GM19239 (cell line): ENCODE results near the gene FUCA1.
"Not testable (repeated sequence)": the region's sequence is repeated elsewhere in the genome, so short reads cannot be mapped to it uniquely, and the experiment has no call there.

Experiments
- DNase-seq: peaks from one replicate; pipeline ENCODE4 v3.0.0; 2011; ENCODE audit warnings: low spot score; ENCODE audit not compliant: insufficient read length
- FAIRE-seq: peaks from 2 replicates; lab custom pipeline; 2011; peaks lifted over from hg19 to GRCh38; lab: Jason Lieb, UNC

Gene FUCA1

DNA sequence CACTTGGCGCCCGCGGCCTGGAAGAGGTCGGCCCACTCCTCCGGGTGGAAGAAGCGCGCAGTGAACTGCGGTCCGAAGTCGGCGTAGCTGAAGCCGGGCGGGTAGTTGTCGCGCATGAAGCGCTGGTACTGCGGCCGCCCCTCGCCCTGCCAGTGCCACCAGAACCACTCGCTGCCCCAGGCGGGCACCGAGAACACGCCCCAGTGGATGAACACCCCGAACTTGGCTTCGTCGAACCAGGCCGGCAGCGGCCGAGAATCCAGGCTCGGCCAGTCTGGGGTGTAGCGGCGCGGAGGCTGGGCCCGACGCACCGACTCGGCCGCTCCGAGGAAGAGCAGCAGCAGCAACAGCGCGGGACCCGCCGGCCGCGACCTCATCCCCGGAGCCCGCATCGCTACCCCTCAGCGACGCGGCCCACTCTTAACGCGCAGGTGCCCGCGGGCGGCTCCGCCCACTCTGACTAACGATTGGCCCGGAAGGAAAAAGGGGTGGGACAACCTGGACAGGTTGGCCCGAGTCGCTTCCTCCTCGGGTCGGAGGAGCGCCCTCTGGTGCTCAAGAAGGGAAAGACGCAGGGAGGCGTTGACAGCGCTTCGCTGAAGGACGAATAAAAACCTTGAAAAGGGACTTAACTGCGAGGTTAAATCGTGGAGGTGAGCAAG lies at the start of gene FUCA1:
TSS of gene FUCA1 (minus strand) at position 396 of the 662 bp plus-strand sequence. CDS start at position 392, 4 bp downstream.
- DNase-seq (peak; percentile 98), FAIRE-seq (peak; percentile 80)

DNA sequence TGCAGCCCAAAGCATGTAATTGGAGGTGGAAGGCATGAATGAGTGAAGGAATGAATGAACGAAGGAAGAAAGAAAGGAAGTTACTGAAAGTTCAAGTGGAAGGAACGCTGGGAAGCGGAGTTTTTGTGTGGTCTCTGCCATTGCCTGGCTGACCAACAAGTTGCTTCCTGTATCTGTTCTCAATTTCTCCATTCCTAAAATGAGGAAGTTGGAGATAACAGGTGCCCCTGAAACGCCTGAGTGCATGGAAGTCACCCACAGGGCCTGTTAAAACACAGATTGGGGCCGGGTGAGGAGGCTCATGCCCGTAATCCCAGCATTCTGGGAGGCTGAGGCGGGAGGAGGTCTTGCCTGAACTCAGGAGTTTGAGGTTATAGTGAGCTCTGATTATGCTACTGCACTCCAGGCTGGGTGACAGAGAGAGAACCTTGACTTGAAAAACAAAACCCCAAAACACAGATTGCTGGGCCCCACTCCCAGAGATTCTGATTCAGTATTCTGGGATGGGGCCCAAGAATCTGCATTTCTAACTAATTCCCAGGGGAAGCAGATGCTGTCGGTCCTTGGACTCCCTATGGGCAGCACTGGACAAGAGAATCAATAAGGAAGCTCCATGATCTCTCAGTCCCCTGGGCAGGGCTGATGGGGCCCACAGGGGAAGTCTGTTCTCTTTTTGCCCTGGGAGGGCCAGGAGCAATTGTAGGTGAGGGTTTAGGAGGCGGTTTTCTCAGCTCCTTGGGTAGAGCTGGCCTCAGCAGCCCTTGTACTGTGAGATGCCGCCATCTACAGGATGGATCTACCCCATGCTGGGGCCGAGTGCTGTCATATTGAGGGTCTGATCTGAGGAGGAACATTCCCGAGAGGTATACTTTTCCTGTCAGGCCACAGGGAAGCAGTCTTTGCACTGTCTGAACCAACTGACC lies 48.4 kb upstream of the FUCA1 start:
- FAIRE-seq: peak; percentile 94
- peak; percentile 65 for DNase-seq

DNA sequence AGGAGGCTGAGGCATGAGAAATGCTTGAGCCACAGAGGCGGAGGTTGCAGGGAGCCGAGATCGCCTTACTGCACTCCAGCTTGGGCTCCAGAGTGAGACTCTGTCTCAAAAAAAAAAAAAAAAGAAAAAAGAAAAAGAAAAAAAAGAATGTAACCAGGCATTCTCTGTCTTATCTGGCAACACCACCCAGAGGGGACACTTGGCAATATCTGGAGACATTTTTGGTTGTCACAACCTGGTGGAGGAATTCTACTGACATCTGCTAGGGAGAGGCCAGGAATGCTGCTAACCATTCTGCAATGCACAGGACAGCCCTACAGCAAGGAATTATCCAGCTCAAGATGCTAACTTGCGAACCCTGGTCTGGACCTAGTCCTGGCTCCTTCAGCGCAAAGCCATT lies 47.4 kb upstream of the FUCA1 start:
- DNase-seq (no peak), FAIRE-seq (no peak)

DNA sequence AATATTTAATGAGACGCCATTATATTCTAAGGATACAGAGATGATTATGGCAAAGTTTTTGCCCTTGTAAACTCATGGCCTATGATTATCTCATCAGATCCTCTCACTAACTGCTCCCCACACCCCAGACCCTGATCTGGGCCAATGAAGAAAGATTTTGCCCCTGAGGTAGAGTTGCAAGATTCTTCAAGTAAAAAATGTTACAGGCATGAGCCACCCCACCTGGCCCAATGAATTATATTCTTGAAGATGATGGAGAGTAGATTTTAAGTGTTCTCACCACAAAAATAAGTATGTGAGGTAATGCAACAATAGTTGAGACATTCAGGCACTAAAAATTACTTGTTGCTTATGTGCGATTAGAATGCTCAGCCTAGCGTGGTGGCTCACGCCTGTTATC lies 46.8 kb upstream of the FUCA1 start:
- DNase-seq: no peak
- FAIRE-seq: no peak

DNA sequence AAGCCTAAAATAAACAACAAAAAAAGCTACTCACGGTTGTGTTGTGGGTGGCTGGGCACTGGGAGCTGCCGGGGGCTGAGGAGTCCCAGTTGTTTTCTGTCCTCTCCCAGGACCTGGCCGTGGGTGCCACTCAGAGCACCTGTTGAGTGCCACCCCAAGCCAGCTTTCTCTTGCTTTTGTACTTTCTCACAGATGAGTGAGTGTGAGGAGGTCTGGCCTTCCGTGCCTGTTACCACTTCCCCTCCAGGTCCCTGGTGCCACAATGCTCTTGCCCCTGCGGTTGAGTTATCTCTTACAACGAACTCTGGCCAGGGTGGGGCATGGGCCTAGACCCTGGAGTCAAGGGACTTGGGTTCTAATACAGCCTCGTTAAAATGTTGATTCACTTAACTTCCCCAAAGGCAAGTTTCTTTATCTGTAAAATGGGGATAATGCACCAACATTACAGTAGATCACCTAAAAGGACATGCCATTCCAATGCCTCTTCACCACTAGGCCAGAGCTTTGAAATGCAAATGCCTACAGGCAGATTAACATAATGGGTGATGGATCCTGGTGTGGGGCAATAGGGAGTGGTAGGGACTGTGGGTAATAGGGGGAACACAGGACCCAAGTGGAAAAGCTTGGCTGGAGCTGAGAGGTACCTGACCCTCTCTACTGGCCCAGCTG lies 45.3 kb upstream of the FUCA1 start, which contains the start of gene CNR2:
TSS of gene CNR2 (minus strand) at position 151 of the 669 bp plus-strand sequence. CDS start 37,745 bp downstream, outside the sequence.
- peak; percentile 80 for FAIRE-seq
- no peak for DNase-seq

DNA sequence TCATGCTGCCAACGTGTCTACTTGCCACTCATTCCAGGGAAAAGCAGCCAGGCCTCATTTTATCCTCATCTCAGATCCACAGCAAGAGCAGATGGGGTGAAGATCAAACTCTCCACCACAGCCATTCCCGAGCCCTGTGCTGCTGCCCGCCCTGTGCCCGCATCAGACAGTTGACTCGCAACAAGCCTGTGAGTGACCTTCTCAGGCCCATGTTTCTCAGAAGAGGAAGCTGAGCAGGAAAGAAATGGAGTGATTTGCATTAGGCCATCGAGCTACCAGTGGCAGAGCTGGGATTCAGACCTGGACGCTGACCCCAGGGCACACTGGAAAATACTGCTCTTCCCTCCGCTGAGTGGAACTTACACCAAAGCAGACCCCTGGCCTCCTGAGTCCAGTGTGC lies 43.8 kb upstream of the FUCA1 start:
- no peak for FAIRE-seq
- DNase-seq: no peak

DNA sequence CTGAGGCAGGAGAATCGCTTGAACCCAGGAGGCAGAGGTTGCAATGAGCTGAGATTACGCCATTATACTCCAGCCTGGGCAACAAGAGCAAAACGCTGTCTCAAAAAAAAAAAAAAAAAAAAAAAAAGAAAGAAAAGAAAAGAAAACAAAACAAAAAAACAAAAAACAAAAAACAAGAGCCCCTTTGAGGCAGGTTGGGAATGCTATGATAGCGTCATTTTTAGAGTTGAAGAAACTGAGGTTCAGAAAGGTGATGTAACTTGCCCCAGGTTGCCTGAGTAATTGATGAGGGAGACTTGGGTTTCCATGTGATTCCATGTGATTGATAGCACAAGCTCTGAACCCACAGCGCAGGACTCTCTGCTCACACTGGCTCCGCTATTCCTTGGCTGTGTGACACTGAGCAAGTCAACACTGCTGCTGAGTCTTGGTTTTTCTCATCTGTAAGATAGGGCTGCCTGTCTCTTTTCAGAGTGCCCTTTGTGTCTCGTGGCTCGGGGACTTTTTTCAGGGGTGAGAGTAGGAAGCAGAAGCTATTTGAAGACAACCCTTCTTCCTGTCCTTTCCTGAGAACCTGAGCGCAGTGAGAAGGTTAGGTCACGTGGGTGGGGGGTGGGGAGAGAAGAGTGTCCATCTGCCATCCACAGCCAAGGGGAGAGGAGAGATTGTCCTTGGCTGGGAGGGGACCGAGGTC lies 42.6 kb upstream of the FUCA1 start:
- FAIRE-seq: peak; percentile 86
- no peak for DNase-seq

DNA sequence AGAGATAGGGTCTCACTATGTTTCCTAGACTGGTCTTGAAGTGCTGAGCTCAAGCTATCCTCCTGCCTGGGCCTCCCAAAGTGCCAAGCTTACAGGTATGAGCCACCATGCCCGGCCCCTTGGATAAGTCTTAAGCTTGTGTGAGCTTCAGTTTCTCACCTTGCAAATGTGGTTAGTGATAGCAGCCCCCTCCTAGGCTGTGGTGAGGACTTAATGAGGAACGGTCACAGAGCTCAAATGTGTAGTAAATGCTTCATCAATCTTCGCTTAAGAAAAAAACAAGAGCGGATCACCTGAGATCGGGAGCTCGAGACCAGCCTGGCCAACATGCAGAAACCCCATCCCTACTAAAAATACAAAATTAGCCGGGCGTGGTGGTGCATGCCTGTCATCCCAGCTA lies 42.1 kb upstream of the FUCA1 start:
- FAIRE-seq: peak; percentile 56
- no peak for DNase-seq

DNA sequence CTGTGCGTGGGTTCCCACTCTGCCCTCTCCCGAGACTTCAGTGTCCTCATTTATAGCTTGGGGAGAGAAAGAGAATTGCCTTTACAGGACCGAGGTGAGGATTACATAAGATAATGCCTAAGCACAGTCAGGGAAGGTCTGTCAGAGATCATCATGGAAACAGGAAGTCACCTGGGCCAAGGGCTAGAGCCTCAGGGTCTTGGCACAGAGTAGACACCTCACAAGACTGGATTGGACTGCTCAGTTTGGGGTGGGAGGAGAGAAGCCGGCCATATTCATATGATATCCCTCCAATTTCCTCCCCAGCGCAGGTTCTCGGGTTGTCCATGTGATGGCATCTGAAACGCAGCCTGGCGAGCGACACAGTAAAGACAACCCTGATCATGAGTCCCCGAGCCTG lies 41.3 kb upstream of the FUCA1 start:
- FAIRE-seq (no peak), DNase-seq (no peak)

DNA sequence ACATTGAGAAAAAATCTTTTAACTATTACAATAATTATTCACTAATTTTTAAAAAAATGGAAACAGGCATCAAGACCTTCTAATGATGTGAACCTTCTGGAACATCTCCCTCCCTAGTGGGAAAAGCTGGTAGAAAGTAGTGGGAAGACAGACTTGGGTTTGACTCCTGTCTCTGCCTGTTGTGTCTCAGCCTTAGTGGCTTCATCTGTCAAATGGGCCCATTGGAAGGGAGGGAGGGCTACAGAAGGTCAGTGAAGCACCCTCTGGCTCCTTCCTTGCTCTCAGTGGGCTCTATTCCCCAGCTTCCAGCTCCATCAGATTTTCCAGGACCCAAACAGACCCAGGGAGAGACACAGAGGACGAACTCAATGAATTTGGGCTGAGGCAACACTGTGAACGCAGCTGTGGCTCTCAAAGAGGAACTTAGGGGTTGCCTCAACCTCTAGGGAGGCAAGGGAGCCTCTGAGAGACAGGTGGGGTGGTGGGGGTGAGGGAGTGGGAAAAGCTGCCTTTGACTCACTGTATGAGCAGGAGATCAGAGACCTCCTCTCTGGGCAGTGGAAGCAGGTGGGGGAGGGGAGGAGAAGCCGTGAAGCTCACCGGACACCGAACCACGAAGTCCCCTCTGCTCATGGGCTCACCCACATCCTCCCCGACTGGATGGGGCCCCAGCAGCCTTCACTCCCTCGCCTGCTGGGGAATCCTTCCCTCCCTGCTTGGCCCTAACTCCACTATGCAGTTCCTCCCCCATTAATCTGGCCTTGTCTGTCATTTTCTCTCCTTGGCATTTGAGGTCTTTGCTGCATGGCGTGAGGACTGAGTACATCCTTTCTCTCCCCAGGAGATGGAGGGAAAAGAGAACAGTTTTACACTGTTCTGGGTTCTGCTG lies 40.6 kb upstream of the FUCA1 start:
- DNase-seq: no peak
- FAIRE-seq: peak; percentile 93

DNA sequence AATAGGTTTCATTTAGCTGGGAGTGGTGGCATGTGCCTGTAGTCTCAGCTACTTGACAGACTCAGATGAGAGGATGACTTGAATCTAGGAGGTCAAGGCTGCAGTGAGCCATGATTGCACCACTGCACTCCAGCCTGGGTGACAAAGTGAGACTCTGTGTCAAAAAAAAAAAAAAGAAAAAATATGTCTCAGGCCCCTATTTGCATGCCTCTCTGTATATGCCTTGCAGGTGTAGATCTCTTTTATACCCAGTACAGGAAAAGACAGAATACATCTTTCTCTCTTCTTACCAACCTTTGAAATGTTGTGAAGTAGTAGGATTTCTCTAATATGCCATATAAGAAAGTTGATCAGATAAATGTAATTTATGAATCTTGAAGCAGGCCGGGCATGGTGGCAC lies 38.6 kb upstream of the FUCA1 start:
- no peak for DNase-seq
- FAIRE-seq: no peak

DNA sequence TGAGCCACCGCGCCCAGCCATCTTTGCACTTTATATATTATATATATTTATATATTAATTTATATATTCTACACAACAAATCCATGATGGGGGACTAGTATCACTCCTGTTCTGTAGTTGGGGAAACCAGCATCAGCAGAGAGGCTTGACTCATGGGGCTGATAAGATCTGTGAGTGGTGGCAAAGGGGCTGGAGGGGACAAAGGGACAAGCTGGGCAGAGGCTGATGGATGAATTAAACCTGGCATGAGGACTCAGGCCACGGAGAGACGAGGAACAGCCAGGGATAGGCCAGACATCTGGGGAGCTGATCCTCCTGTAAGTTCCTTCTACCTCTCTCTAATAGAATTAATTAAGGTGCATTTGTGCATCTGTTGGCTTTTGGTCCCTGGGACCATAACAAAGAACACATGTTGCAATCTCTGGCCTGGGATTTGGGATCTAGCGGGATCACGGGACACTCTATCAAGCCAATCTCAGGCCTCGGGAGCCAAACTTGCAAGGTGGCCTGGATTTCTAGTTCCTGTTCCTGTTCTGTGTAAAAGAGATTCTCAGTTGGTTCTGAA lies 37.5 kb upstream of the FUCA1 start:
- DNase-seq (no peak), FAIRE-seq (peak; percentile 14)

DNA sequence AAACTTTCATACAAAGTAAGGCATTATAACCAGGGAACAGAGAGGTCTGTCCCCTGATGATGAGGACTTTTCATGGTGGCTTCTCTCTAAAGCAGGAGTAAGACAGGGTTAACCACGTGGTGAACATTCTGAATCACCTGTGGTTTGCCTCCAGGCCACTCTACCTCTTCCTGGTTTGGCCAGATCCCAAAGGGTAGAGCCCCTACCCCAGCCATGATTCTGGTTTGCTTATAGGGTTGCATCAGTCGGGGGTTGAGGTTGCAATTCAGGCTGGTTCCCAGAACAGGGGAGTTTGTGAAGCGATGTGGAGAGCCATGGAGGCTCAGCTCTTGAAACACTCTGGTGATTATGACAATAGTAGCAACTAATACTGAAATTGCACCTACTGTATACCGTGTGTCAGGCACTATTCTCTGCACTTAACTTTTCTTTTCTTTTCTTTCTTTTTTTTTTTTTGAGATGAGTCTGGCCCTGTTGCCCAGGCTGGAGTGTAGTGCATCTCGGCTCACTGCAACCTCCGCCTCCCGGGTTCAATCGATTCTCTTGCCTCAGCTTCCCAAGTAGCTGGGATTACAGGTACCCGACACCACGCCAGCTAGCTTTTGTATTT lies 36.8 kb upstream of the FUCA1 start:
- peak; percentile 72 for FAIRE-seq
- DNase-seq: no peak

DNA sequence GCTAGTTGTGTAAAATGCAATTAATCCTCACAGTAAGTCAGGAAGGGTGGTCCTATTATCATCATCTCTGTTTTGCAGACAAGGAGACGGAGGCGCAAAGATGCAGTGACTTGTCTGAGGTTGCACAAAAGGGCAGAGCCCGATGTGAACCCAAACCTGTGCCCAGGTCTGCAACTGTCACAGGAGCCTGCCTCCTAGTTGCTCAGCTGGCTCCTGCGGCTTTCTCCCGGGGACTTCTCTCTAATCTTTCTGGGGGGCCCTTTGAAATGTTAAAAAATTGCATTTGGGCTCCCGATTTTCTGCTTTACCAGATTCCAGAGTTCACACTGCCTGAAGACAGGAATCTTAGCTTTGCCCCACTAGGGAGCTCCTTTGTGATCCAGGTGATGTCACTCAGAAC lies 35.7 kb upstream of the FUCA1 start:
- no peak for DNase-seq
- FAIRE-seq: no peak

DNA sequence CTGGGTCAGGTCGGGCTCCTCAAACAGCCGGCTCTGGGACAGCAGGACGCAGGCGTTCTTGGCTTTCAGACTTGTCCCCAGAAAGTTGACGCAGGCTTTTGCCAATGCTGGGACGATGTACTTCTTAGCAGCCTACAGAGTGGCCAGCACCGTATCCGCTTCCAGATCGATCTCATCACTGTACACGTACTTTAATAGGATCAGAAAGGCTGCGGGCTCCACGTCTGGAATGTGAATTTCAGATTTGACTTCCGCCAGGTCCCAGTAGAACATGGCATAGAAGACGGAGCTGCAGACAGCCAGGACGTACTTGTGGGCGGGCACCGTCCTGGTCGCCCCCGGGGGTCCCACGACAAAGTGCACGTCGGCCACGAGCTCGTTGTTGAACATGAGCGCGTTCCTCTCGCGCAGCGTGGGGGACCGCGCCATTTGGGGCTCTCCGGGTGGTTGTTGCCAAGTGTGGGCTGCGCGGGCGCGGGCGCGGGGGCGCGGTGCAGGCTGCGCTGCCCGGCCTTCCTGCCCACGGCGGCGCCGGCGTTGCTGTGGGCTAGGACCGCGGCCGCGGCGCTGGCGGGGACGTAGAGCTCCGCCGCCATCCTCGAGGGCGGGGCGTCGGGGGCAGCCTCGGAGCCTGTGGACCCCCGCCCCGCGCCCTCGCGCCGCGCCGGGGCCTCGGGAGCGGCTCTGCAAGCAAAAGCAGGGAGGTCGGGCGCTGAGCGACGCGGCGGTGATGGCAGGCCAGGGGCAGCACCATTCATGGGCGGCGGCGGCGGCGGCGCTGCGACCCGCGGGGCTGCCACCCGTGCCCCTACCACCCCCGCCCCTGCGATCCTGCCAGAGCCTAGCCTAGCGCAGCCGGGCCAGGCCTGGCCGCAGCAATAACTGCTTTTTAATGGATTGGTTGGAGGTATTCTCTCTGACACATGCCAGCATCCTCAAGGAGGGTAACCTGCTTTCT lies 34.5 kb upstream of the FUCA1 start:
- FAIRE-seq (no peak), DNase-seq (no peak)

DNA sequence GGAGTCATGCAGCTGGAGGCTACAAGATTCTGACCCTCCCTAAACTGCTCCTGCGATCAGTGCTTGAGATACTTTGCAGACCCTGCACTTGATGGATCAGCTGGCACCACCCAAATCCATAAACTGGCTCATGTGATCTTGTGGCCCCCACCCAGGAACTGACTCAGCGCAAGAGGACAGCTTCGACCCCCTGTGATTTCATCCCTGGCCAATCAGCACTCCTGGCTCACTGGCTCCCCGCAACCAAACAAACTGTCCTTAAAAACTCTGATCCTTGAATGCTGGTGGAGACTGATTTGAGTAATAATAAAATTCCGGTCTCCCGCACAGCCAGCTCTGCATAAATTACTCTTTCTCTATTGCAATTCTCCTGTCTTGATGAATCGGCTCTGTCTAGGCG lies 31.9 kb upstream of the FUCA1 start:
- not testable (repeated sequence) for DNase-seq, FAIRE-seq

DNA sequence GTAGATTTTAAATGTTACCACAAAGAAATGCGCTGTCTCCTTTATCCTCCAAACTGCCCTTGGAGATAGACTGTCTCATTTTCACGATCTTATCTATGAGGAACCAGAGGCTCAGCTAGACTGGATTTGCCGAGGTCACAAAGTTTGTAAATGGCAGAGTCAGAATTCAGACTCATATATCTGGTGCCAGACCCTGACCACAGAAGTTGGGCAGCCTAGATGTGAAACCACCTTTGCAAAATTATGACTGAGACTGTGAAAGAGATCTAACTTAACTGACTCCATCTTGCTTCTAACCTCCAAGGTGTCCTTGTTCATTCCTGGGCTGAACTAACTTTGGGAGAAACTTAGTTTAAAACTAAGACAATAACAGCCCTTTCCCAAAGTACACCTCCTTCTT lies 31.0 kb upstream of the FUCA1 start:
- DNase-seq (no peak), FAIRE-seq (peak; percentile 61)
